ENCODE measurements around the gene RNGTT.

DNA sequence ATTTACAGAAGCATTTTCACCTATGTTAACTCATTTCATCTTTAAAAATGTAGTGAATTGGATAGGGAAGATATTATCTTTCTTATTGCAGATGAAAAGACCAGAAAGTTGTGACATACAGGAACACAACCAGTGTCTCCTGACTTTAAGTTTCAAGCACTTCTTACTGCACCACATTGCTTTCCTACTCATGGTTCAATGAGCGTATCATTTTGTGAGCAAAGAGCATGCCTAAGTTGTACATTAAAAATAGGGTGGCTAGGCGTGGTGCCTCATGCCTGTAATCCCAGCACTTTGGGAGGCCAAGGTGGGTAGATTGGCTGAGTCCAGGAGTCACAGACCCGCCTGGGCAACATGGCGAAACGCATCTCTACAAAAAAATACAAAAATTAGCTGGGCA is 21.2 kb upstream of the RNGTT start:
- no peak for TF ChIP-seq POLR2AphosphoS5 (IDR thresholded peaks at IDR 0.05; ENCODE audit: low read depth, low read length)
- TF ChIP-seq TAF1 (IDR thresholded peaks at IDR 0.05; ENCODE audit: borderline replicate concordance, insufficient read depth, low read length), result no peak
- no peak for TF ChIP-seq FOXP2 (optimal IDR thresholded peaks at IDR 0.05; ENCODE audit: borderline replicate concordance, extremely low read depth, extremely low read length, insufficient read depth)
- TF ChIP-seq REST (IDR thresholded peaks at IDR 0.05; ENCODE audit: insufficient read depth in 1 of 2, low read depth in 2 of 2, low read length in 2 of 2), result no peak
